GM18520 (cell line): Measurements from ENCODE around the gene SLC38A3.
"Not testable (repeated sequence)": the region's sequence is repeated elsewhere in the genome, so short reads cannot be mapped to it uniquely, and the experiment has no call there.

Experiments used
- ATAC-seq: cut with Tn5 transposase; IDR thresholded peaks from one replicate; pipeline ENCODE4 v1.9.1; 2021; ENCODE audit not compliant: unreplicated experiment

The SLC38A3 gene

DNA sequence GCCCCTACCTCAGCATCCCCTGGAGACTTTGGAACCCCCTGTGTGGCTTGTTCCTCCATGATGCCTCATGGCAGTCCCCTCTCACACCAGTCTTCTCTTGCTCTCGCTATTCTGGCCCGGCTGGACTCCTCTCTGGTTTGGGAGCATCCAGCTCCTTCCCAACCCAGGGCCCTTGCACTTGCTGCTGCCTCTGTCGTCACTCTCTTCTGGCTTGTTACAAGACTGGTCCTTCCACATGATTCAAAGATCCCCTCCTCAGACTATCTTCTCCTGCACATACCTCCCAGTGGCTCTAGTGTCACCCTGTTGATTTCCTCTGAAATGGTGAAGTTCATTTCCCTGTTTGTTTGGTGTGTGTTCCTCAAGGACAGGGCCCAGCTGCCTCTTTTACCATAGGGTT lies 24.4 kb downstream of the SLC38A3 start:
- ATAC-seq = no peak

DNA sequence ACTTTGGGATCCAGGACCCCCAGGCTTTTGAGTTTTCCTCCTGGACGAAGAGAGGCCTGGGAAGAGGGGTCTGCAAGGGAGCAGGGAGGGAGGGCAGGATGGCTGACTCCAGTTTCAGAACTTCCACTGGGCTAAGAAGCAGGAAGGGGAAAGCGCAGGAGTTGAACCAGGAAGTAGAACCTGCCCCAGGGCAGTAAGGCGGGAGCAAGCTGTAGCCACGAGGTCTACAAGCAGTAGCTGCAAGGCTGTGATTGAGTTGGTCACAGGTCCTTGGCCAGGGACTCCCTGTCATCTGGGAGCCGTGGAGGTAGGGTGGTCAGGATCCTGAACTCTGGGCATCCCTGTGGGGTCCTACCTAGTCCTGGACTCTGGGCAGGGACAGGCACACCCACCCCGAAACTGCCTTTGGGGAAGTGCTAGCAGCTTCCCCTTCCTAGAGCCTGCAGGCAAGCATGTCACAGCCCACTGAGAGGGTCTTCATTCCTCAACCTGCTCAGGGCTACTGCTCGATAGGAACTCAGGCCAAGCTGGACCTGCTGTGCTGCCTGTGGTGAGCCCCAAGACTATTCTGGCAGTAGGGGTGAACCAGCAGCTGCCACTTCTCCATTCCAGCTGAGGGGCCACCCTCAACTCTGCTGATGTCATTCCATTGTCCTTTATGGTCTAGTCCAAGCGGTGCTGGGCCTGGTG lies 25.2 kb downstream of the SLC38A3 start:
- no peak for ATAC-seq

DNA sequence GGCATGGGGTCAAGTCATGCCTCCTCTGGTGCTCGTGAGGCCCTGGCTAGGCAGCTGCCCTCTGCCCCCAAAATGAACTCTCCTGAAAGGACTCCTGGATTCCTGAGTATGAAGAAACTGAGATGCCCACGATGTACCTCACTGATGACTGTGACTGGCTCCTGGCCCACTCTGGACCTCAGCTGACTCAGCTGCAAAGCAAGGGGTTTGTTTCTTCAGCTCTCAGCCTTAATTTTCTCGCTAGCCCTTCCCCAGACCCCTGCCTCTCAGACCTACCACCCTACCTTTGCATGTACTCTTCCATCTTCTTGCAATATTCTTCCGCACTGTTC lies 25.7 kb downstream of the SLC38A3 start:
- ATAC-seq = no peak

DNA sequence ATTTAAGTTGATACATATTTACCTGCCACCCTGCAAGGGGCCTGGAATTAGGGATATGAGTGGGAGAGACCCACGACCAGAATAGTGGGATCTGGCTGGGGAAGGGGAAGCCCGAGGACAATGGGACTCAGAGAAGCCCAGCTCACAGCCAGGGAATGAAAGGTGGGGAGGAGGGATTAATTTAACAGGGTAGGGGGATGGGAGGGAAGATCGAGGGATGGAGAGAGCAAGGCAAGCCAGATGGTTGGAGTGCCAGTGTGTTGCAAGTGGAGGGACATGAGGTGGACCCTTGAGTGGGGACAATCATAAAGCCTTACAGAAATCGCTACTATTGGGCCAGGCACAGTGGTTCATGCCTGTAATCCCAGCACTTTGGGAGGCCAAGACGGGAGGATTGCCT lies 26.5 kb downstream of the SLC38A3 start:
- no peak for ATAC-seq

DNA sequence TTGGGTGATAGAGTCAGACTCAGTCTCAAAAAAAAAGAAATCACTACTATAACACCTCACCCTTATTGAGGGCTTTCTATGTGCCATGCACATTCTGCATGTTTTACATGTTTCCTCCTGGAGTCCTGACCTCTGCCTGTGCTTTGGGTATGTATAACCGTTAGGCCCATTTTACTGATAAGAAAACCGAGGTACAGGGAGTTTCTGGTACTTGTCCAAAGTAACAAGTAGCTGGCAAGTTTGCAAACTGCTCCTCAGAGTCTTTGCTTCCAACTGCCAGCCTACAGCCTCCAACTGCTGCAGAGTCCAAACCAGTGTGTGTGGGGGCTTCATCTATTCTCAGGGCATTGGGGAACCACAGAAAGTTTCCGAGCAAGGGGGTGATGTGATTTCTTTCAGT lies 27.2 kb downstream of the SLC38A3 start:
- ATAC-seq = no peak

DNA sequence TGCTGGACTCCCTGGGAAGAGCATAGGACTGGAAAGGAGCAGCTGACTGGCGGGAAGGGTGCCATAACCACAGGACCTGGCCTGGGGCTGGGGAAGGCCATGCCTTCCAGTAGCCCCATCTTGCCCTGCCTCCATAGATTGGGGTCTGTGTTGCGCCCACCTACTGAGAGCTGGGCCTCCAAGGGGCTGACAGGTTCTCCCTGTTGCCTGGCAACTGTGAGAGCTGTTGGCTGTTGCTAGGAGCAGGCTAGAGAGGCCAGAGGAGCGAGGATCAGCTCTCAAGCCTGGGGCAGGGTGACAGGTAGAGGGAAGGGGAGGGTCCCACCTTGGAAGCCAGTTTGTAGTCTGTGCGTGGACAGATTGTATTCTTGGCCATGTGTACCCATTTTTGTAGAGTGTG lies 28.1 kb downstream of the SLC38A3 start:
- no peak for ATAC-seq

DNA sequence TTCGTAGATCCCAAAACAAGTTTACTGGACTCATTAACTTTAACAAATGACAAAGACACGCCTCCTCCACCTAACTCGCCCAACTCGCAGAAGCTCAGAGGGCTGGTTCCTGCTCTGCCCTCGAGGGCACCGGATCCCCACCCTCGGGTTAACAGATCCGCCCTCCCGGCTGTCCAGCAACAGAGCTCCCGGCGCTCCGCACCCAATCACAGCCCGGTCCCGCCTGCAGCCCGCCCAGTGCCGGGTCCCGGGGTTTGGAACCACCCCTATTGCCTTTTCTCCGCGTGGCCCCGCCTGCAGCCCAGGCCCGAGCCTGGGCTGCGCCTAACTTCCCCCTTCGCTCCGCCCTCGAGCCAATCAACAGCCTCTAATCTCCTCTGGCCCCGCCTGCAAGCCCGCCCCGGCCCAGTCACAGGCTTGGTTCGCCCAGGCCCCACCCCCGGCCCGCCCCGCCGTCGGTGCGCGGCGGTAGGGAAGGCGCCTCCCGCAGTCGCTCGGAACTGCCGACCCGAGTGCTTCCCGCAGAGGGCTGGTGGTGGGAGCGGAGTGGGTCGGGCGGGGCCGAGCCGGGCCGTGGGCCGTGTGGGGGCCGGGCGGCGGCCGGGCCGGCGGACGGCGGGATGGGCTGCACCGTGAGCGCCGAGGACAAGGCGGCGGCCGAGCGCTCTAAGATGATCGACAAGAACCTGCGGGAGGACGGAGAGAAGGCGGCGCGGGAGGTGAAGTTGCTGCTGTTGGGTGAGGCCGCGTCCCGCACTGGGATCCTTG lies 30.8 kb downstream of the SLC38A3 start, which contains the start of gene GNAI2:
TSS of gene GNAI2 (plus strand) at position 489 of the 768 bp plus-strand sequence. CDS start at position 621, 132 bp downstream.
- ATAC-seq = peak; percentile 93

DNA sequence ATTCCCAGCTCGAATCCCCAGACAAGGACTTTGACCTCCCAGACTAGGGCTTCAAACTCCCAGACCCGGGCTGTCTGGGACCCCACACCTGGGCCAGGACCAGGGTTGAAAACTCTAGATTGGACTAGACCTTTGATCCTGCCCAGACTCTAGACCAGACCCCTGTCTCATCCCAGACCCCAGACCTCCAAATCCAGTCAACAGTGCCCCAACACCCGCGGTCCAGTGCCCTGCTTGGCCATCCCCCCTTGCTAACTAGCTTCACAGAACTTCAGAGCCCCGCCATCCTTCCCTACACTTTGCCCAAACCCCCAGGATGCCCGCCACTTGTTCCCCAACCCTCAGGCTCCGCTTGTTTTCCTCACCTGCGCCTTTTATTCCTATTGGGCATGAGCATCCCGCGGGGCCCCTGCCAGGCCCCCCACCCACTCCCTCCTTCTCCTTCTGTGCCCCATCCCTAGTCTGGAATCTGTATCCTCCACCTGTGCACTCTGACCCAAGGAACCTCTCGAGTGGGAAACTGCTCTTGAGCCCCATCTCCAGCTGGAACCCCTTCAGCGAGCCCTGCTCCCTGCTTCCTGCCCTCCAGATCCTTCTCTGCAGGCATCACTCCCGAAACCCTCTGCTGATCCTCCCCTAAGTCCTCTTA lies 31.5 kb downstream of the SLC38A3 start:
- no peak for ATAC-seq

DNA sequence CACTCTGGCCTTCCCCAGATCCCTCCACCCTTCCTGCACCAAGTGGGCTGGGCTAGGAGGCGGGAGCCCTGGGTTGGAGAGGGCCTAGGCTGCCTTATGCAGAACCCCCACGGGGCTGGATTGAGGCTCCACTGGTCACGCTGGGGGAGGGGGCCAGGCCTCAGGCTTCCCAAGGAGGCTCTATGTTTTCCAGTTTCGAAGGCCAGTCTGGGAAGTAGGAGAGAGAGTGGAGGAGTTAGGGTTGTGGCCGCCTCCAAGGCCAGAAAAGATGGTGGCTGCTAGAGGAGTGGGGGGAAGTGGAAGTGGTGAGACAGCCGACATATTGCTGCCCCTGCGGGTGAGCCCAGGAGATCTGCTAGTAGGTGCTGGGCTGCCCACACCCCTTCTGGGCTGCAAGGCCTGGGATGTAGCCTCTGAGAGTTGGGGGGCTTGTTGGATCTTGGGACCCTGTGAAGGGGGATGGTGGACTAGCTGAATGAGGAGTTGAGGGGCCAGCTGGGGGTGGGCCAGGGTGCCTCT lies 32.1 kb downstream of the SLC38A3 start:
- ATAC-seq = no peak

DNA sequence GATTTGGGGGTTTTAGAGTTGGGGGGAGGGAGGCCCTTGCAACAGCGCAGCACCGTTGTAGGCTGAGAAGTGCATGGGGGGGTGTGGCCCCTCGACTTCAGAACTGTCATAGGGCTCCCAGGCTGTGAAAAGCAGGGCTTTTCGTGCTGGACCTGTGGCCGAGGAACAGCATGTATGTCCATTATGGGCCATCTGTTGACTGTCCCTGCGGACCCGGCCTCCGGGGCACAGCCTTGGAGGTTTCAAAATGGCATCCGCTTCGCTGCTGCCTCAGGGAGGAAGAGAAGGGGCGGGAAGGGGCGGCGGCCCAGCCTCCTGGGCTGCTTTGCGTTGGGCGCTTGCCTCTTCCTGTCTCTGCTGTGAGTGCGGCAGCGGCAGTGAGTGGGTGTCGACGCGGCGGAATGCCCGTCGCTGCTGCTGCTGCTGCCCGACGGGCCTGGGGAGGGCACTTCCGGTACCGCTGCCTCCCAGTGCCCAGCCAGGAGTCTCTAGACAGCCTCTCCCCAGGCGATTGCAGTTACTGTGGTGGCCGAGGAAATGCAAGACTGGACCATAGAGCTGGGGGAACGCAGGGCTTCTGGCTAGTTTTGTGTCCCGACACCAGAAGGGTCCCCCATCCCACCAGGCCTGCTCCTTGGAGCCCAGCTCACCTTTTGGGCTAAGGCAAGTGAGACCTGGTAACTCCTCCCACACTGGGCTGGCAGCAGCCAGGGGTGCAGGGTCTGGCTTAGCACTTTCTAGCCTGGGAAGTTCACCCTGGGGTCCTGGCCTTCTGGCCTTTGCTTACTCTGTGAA lies 32.9 kb downstream of the SLC38A3 start:
- ATAC-seq = peak; percentile 28

DNA sequence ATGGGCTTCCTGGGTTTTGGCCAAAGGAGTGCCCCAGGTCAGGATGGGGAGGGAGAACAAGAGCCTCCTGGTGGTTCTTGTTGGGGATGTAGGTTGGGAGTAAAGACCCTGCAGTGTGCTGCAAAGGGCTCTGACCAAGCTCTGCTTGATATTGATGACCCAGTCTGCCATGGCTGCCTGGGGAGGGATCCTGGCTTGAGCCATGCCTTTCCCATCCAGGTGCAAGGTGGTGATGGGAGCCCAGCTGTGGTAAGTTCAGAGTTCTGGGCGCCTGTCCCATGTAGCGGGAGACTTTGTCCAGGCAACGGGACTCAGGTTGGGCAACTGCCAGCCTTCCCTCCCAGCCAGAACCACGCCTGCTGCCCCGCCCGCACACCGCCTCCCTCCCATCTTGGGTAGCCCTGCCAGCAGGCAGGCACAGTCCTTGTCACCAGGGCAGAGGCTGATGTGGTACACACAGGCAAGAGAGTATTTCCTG lies 33.5 kb downstream of the SLC38A3 start:
- ATAC-seq = no peak

DNA sequence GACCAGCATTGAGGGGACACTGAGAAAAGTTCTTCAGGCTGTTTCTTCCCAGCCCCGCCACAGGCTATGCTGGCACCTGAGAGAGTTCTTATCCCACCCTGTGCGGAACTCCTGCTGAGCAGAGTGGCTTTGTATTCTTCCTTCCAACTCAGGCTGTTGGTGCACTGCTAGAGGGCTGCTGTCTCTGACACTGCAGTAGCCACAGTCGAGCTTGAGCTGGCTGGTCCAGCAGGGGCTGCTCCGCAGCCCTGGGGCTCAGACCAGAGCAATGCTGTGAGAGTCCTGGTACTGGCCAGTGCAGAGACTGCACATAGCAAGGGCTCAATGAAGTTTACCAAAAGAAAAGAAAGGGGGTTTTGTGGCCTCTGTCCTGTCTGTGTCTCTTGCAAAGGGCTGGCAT lies 34.6 kb downstream of the SLC38A3 start:
- ATAC-seq = no peak

DNA sequence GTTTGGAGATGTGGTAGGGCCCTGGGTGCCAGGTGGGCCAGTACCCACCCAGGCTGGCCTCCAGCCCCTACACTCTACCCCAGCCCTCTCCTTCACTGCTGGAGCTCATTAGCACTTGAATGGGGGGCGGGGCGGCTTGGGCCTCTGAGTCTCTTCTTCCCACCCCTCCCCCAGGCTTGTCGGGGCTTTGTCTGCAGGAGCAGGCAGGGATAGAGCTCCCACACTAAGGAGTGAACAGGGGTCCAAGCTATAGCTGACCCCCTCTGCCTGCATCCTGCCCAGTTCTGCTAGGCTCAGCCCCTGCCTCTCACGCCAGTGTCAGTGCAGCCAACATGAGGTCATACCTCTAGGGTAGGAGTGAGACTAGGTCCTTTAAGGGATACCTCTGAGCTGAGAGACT lies 36.1 kb downstream of the SLC38A3 start:
- no peak for ATAC-seq

DNA sequence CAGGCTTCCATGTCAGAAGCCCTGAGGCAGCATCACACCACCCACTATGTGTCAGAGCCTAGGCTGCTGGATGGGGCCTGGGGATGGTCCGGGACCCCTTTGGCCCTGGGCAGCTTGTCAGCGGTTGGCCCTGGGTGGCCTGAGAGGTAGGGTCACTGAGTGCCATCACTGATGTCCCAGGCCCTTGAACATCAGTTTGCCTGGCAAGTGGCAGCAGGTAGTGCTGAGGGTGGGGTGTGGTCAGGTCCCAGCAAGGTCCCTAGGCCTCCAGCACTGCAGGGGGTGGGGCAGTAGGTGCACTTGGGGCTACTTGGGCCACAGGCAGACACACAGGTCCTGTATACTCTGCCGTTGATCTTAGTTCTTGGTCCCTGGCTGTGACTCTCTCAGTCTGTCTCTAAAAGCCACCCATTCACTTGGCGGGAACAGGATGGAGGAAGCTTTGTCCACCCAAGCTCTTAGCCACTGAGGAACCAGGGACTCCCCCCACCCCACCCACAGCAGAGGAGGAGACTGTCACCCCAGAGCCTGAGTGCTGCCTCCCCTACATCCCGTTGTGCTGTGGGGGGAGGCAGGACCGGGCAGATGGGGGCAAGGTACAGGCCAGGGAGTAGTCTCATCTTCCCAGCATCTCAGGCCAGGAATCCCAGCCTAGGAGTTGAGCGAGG lies 36.8 kb downstream of the SLC38A3 start:
- ATAC-seq = no peak

DNA sequence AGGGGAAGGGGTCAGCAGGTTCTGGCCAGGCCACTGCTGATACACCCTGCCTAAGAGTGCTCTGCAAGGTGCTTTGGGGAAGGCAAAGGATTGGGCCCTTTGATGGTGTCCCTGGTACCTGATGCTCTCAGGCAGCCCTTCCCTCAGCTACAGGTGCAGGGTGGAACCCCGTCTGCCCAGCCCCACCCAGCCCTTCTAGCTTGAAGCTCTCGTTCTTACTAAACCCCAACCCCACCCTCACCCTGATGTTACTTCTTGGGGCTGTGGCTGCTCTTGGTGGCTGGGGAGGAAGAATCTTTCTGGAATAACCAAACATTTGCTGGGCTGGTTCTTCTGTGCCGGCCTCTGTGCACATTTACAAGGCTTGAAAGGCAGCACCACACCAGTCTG lies 37.3 kb downstream of the SLC38A3 start:
- no peak for ATAC-seq

DNA sequence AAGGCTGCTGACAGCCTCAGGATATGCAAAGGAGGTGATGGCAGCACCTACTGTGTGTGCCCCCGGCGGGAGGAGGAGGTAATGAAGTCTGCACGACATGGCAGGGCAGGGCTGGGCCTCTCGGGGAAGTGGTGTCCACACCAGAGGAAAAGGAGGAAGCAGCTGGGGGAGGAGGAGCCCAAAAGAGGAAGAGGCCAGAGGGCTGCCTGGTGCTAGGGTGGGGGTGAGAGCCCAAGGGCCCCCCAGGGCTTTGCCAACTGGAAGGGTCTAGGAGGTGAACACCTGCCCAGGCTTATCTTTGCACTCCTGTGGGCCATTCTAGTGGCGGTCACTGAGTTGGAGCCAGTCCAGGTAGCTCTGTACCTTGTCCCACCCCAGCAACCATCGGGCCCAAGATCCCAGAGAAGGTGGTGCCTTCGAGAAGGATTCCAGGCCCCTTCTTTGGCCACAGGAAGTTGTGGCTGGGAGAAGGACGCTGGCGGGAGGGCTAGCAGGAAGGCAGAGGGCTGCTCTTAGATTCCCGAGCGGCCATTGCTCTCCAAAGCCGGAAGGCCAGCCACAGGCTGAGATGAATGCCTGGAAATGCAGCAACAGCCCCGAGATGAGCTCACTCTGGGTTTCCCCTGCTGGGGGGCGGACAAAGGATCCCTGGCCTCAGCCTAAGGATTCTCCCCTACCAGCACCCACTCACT lies 37.9 kb downstream of the SLC38A3 start:
- ATAC-seq = no peak

DNA sequence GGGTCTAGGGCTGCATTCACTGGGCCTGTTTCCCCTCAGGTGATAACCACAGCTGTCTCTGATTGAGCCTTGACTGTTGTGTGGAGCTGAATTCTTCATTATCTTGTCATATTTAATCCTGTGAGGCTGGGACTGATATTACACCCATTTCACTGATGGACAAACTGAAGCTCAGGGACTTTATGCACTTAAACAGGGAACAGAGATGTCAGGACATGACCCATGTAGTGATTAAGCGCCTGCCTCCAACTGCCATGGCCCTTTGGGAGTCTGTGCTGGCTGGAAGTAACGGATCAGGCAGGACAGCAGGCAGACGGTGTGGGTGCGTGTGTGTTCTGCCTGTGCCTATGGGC lies 38.4 kb downstream of the SLC38A3 start:
- ATAC-seq = no peak

DNA sequence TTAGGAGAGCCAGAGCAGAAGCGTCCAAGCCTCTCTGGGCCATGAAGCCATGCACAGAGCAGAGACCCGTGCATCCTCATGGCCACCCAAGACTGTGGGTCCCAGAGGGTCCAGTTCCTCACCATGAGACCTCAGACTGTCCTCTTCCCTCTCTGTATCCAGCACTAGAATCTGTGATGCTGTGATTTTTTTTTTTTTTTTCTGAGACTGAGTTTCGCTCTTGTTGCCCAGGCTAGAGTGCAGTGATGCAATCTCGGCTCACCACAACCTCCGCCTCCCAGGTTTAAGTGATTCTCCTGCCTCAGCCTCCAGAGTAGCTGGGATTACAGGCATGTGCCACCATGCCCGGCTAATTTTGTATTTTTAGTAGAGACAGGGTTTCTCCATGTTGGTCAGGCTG lies 39.7 kb downstream of the SLC38A3 start:
- ATAC-seq = not testable (repeated sequence)

DNA sequence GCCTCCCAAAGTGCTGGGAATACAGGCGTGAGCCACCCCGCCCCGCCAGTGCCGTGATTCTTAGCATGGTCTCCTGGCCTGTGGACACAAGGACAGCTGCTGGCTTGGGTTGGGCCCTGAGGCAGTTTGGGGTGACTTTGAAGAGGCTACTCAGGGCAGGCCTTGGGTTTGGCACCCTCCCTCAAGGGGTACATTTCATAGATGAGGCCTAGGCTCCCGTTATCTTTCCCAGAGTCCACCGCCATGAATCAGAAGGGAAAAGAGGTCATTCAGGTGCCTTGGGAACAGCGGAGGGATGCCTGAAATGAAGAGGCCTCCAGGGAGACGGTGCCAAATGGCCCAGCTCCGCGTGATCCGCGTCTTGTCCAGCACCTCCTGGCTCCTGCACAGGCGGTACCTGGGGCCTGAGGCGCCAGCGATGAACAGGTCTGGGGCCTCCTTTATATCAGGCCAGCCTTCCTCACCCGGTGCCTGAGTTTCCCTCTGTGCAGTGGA lies 40.2 kb downstream of the SLC38A3 start:
- ATAC-seq = no peak
